Measurements from ENCODE around the gene PAH. TPM values are rescaled to one million over a fixed set of nuclear protein-coding genes. Genes with fewer than 3 reads are reported as not detected.
A peak's percentile ranks its signal among the peaks of the same experiment; 100 is the strongest.

The PAH gene
- total RNA-seq, 1 donor from 2014 or later = not detected

DNA sequence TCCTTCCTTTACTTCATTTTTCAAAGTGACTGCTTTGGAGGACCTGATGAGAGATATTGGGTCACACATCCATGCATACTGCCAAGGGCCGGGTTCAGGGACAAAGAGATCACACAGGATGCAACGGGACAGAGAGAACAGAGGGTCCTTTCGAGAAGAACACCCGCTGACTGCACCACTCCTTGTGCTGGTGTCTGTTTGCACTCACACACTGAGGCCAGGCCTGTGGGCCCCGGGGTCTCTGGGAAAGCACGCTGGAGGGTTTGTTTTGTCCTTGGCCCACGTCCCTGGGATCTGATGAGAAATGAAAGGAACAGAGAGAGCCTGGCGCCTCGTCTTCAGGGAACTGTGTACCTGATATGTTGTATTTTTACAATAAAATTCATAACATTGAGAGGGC, 42.2 kb downstream of the PAH start:
- Histone ChIP-seq H3K4me3 (no peak overlapping the region), H3K36me3 (no peaks in the 10 kb centered on the region), H3K27me3 (no peaks in the 10 kb centered on the region), H3K4me1 (no peaks in the 10 kb centered on the region), H3K9me3 (no peaks in the 10 kb centered on the region), H3K27ac (no peak overlapping the region)
- no peak for DNase-seq
- no peak for TF ChIP-seq CTCF (IDR thresholded peaks at IDR 0.05)
- peak; percentile 11 for ATAC-seq
- intact Hi-C loops (cut with DNase I) = no loop called here

- DNase-seq = no peak
- H3K4me1 ChIP-seq = no peaks in the 10 kb centered on the region
- H3K27me3 ChIP-seq = no peaks in the 10 kb centered on the region
- no peaks in the 10 kb centered on the region for H3K36me3 ChIP-seq
- H3K9me3 ChIP-seq = no peaks in the 10 kb centered on the region
- H3K4me3 ChIP-seq = no peak overlapping the region
- H3K27ac ChIP-seq = no peak overlapping the region
- intact Hi-C loops (cut with DNase I) = no loop called here
- no peak for TF ChIP-seq CTCF (IDR thresholded peaks at IDR 0.05)
- ATAC-seq = no peak
Observed at GRCh38 chr12:102873077-102873476, 44.0 kb downstream of the PAH start.

- no peak for ATAC-seq
- intact Hi-C loops (cut with DNase I) = no loop called here
Observed at GRCh38 chr12:102871014-102871413, 46.0 kb downstream of the PAH start.

DNA sequence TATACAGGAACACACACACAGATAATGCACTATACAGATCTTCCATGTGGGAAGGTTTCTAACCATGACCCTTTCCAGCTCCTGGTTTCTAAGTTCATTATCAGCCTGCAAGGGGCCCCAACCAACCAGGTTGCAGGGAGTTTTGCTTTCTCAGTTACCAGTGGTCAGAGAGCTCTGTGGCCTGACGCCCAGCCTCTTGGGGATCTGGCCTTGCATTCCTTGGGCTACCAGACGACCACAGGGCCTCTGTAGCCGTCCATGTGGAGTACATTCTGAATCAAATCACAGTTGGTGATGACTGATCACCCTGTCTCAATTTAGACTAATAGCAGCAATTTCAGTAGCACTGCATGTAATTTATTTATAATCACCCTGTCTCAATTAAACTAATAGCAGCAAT, 47.5 kb downstream of the PAH start:
- H3K4me3 ChIP-seq = no peak overlapping the region
- no peaks in the 10 kb centered on the region for H3K27me3 ChIP-seq
- no peaks in the 10 kb centered on the region for H3K36me3 ChIP-seq
- H3K27ac ChIP-seq = no peak overlapping the region
- no peak for ATAC-seq
- H3K9me3 ChIP-seq = no peaks in the 10 kb centered on the region
- H3K4me1 ChIP-seq = no peaks in the 10 kb centered on the region
- no peak for TF ChIP-seq CTCF (IDR thresholded peaks at IDR 0.05)
- no peak for DNase-seq
- intact Hi-C loops (cut with DNase I) = no loop called here

More at GRCh38 chr12:102871014-102871413, 46.0 kb downstream of the PAH start:
- H3K4me1 ChIP-seq = no peaks in the 10 kb centered on the region
- DNase-seq = no peak
- H3K27ac ChIP-seq = no peak overlapping the region
- H3K36me3 ChIP-seq = no peaks in the 10 kb centered on the region
- H3K27me3 ChIP-seq = no peaks in the 10 kb centered on the region
- H3K4me3 ChIP-seq = no peak overlapping the region
- TF ChIP-seq CTCF (IDR thresholded peaks at IDR 0.05) = no peak
- no peaks in the 10 kb centered on the region for H3K9me3 ChIP-seq

DNA sequence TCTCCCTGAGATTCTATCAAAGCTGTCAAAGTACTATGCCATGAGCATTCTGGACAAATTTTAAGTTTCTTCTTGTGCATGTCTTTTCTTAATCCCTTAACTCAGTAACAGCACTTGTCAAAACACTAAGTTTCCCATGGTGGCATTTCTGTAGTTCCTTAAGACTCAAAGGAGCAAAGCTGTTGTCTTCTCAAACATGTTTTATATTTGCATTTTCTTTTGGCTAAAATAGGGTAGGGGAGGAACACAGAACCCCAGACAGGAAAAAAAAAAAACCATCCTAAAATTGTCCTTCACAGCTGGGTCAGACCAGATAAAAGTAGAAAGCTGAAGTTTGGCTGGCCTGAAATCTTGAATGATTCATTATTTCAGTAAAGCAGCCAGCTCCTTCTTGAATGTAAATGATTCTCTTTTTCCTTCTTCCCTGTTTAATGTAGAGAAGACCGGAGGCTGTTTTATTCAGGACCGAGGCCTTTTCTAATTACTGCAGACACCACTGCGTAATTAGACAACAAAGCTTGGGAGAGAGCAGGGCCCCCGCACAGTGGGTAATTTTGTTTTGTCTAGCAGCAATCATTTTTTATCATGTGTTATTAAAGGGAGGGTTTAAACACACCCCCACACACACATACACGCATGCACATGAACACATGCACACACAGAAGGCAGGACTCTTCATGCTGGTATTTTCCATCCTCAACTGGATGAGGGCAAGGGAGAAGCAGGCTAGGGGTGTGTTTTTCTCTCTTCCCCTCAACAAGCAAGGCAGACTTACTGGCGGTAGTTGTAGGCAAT, 51.0 kb downstream of the PAH start:
- H3K27ac ChIP-seq = no peak overlapping the region
- intact Hi-C loops (cut with DNase I) = no loop called here
- H3K4me3 ChIP-seq = no peak overlapping the region
- ATAC-seq (no peak), DNase-seq (no peak)
- no peak for TF ChIP-seq CTCF (IDR thresholded peaks at IDR 0.05)
- no peaks in the 10 kb centered on the region for H3K27me3 ChIP-seq
- no peaks in the 10 kb centered on the region for H3K36me3 ChIP-seq
- H3K4me1 ChIP-seq = no peaks in the 10 kb centered on the region
- H3K9me3 ChIP-seq = no peaks in the 10 kb centered on the region

Data from upper lobe of right lung (tissue), 1 donor.